Right lung (tissue), 5 donors: Measurements from ENCODE around the gene F10. TPM values are rescaled to one million over a fixed set of nuclear protein-coding genes. Genes with fewer than 3 reads are reported as not detected.

ENCODE experiments used
- DNase-seq, 2 donors: peaks; one replicate each; pipeline ENCODE4 v3.0.0-alpha.2; 2013
- polyA plus RNA-seq, 5 donors: library from polyadenylated mRNA; unstranded; fragments of 120-200 nt; gene quantifications; one replicate each; pipeline versions ENCODE4 v1.2.1 to v1.2.3, GENCODE V29; 2013; ENCODE audit warnings: inconsistent platforms in 1 of 5, low replicate concordance in 1 of 5; ENCODE audit not compliant: insufficient read length in 5 of 5, insufficient read depth in 1 of 5

The F10 gene
- polyA plus RNA-seq, 5 donors, result 13.9 to 20.4 (median 14.5) TPM

DNA sequence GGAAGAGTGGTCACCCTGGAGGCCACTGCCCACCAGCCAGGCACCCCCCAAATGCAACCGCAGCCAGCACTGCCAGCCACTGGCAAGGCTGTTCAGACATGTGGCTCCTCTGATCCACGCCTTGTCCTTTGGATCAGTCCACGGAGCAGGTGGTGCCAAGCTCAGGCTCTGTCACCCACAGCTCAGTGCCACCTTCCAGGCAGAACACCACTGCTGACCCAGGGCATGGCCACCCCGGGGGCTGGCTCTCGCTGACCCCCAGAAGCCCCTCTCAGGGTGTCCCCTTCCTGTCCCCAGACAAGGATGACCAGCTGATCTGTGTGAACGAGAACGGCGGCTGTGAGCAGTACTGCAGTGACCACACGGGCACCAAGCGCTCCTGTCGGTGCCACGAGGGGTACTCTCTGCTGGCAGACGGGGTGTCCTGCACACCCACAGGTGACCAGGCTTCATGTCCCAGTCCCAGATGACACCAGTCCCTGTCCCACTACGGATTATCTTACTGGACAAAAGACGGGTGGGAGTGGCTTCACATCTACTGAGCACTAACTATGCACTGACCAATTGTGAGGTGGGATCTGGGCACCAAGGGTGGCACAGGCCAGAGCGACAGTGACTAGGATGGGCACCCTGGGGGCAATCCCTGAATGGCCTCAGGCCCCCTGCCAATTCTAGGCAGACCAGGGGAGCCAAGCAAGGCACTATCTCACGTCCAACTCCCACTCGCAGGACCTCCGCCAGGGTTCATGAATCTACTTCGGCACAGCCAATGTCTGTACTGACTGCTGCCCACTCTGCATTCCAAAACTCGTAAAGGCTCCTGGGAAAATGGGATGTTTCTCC, 7.0 kb upstream of the F10 start:
- DNase-seq, result no peak

DNA sequence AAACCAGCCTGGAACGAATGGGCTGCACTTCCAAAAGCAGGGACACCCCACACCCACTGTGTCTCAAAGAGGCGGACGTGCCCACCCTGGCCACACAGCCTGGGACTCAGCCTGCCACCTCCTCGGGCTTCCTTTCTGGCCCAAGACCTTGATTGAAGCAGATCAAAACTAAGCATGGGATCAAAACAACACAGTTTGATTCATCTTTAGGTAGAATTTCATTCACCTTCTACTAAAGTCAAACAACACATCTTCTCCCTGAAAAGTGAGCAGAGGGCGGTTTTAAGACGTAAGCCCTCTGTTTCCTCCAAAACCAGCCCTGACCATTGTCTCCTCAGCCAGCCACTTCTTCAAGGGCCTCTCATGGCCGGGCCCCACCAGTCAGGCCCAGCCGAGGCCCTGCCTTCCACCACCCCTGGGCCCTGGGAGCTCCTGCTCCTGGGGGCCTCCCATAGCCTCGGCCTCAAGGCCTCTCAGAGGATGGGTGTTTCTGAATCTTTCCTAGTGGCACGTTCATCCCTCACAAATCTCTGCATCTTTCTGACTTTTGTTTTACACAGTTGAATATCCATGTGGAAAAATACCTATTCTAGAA, 6.3 kb upstream of the F10 start:
- no peak for DNase-seq

DNA sequence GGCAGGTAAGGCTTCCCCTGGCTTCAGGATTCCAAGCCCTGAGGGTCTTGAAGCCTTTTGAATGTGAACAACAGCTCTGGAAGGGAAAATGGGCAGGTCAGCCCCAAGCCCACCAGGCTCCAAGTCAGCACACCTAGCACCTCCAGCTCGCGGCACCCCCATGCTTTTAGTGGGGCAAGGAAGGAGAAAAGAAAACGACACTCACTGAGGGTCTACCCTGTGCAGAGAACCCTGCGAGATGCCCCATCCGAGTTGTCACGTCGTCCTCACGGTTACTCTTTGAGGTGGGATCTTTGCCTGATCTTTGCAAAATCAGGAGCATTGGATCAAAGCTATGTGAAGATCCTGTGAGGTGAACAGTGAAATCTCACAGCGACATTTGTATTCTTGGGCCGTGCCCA, 5.7 kb upstream of the F10 start:
- DNase-seq, result no peak

DNA sequence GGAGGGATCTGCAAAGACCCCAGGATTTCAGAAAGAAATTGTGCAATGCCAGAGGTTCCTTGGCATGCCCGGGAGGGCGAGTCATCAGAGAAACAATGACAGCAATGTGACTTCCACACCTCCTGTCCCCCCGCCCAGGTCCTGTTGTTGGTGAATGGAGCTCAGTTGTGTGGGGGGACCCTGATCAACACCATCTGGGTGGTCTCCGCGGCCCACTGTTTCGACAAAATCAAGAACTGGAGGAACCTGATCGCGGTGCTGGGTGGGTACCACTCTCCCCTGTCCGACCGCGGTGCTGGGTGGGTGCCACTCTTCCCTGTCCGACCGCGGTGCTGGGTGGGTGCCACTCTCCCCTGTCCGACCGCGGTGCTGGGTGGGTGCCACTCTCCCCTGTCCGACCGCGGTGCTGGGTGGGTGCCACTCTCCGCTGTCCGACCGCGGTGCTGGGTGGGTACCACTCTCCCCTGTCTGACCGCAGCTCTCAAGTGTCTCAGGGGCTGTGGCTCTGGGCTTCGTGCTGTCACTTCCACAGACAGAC, 5.2 kb upstream of the F10 start:
- DNase-seq, result no peak

DNA sequence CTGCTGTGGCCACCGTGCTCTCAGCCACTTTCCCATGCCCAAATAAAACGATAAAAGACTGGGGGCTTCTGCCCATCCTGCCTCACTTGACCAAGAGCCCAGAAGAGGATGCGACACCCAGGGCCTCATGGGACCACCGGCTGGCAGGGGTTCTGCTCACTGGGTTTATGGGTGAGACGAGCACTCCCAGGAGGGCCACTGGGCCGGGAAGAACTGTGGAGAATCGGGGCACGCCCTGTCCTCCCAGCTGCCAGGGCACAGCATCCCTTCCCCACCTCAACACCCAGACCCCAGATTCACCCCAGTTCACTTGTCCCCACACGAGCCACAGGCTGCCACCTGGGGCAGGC, 4.7 kb upstream of the F10 start:
- no peak for DNase-seq

DNA sequence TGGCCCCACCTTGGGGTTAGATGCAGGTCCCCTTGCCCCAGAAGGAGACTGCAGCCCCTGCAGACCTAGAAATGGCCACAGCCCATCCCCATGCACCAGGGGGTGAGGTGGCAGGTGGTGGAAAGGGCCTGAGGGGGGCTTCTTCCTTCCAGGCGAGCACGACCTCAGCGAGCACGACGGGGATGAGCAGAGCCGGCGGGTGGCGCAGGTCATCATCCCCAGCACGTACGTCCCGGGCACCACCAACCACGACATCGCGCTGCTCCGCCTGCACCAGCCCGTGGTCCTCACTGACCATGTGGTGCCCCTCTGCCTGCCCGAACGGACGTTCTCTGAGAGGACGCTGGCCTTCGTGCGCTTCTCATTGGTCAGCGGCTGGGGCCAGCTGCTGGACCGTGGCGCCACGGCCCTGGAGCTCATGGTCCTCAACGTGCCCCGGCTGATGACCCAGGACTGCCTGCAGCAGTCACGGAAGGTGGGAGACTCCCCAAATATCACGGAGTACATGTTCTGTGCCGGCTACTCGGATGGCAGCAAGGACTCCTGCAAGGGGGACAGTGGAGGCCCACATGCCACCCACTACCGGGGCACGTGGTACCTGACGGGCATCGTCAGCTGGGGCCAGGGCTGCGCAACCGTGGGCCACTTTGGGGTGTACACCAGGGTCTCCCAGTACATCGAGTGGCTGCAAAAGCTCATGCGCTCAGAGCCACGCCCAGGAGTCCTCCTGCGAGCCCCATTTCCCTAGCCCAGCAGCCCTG, 4.2 kb upstream of the F10 start:
- no peak for DNase-seq

DNA sequence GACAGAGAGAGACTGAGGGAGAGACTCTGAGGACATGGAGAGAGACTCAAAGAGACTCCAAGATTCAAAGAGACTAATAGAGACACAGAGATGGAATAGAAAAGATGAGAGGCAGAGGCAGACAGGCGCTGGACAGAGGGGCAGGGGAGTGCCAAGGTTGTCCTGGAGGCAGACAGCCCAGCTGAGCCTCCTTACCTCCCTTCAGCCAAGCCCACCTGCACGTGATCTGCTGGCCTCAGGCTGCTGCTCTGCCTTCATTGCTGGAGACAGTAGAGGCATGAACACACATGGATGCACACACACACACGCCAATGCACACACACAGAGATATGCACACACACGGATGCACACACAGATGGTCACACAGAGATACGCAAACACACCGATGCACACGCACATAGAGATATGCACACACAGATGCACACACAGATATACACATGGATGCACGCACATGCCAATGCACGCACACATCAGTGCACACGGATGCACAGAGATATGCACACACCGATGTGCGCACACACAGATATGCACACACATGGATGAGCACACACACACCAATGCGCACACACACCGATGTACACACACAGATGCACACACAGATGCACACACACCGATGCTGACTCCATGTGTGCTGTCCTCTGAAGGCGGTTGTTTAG, 3.3 kb upstream of the F10 start:
- no peak for DNase-seq

DNA sequence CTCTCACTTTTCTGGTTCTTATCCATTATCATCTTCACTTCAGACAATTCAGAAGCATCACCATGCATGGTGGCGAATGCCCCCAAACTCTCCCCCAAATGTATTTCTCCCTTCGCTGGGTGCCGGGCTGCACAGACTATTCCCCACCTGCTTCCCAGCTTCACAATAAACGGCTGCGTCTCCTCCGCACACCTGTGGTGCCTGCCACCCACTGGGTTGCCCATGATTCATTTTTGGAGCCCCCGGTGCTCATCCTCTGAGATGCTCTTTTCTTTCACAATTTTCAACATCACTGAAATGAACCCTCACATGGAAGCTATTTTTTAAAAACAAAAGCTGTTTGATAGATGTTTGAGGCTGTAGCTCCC, 2.8 kb upstream of the F10 start:
- no peak for DNase-seq

DNA sequence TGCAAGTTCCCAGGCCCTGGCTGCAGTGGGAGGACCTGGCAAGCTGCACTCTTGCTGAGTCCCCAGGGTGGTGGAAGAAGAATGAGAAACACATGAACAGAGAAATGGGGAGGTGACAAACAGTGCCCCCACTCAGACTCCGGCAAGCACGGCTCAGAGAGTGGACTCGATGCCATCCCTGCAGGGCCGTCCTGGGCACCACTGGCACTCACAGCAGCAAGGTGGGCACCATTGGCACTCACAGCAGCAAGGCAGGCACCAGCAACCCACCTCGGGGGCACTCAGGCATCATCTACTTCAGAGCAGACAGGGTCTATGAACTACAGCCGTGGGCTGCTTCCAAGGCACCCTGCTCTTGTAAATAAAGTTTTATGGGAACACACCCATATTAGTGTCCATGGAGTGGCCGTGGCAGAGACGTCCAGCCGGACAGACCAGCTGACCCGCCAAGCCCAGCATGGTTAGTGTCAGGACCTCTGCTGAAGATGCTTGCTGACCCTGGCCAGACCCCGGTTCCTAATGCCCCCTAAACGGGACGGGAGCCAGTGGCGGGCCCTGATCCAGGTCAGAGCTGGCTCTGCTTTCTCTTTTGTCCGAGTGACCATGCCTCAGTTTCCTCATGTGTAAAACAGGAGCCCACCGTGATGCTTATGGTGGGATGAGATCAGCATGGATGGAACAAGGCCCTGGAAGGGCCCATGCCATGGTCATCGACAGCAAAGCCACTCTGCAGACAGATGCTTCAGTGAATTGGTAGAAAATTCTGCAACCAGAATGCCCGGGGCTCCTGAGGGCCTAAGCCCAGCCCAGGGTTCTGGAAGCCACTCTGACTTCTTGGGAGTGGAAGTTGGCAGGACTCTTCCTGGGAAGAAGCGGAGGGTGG, 2.1 kb upstream of the F10 start:
- no peak for DNase-seq

DNA sequence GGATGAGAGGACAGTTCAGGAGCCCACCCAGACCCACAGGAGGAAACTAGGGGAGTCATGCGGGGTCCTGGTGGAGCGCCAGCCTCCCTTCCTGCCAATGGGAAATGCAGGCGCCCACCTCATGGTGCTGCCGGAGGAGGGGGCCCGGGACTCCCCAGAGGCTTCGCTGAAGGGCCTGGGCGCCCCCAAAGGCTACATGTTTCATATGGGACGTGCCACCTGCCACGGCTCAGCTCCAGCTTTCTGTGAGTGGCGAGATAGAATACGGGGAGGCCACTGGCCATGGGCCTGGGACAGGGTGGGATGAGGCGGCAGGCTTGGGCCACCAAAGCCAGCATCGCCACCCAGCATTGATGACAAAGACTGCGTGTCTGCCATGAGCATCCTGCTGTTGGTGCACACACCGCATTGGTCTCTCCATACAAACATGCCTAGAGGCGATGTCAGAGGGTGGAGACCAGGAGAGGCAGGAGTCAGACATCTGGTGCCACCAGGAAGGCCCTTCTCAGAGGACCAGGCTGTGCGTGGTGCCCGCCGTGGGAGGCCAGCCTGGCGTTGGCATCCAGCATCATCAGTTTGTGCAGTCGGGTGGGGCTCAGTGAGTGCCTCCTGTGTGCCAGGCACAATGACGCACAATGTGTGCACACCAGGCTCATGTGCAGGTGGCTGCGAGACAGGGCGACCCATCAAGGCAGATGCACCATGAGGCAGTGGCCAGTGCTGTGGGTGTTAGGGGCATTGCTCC, 1.2 kb upstream of the F10 start:
- DNase-seq, result no peak

DNA sequence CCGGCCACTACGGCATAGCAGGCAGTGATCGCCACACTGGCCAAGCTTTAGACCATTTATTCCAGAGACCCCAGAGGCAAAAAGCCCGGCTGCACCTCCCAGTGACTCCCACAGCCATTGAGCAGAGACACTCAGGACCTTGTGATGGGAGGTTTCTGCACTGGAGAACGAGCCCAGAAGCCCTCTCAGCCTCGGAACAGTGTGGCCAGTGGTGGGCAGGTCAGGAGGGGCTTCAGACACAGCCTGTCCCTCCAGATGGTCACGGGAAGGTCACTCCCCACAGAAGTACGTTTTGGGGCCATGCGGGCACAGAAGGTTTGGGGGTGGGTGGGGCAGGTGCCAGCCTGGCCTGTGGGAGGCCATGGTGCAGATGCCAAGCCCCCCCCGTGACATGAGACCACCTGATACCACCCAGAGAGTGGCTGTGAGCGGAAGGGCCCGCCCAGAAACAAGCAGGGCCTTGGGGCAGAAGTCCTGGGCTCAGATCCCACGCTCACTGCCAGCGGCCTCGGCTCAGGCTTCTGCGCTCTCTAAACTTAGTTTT, 599 bp upstream of the F10 start:
- DNase-seq, result no peak

DNA sequence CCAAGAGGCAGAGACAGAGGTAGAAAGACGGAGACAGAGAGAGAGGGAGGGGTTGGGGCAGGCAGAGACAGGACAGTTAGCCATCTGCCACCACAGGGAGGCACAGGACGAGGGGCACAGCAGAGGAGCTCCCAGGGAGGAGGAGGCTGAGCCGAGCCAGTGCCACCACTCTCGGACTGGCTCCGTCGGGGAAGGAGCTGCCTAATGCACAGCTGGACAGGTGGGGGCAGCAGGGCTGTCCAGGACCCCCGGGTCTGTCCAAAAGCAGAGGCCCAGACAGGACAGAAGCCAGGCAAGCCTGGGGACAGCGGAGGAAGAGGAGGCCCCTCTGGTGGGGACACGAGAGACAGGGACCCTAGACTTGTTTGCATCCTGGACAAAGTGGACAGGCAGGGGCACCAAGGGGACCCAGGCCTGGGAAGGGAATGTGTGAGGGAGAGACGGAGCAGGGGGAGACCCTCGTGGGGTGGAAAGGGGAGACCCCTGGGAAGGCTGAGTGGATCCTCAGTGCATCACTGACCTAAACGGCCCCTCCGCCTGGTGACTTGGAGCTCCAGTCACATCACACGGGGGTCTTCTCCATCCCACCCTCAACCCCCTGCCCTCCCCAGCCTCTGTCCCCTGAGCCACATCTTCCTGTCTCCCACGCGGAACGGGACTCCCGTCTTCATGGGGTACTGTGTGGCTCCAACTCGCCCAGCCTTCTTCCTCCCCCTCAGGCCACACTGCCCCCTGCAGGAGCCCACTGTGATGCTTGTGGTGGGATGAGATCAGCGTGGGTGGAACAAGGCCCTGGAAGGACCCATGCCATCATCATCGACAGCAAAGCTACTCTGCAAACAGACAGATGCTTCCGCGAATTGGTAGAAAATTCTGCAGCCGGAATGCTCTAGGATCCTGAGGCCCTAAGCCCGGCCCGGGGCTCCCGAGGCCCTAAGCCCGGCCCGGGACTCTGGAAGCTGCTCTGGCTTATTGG, 915 bp downstream of the F10 start:
- no peak for DNase-seq

DNA sequence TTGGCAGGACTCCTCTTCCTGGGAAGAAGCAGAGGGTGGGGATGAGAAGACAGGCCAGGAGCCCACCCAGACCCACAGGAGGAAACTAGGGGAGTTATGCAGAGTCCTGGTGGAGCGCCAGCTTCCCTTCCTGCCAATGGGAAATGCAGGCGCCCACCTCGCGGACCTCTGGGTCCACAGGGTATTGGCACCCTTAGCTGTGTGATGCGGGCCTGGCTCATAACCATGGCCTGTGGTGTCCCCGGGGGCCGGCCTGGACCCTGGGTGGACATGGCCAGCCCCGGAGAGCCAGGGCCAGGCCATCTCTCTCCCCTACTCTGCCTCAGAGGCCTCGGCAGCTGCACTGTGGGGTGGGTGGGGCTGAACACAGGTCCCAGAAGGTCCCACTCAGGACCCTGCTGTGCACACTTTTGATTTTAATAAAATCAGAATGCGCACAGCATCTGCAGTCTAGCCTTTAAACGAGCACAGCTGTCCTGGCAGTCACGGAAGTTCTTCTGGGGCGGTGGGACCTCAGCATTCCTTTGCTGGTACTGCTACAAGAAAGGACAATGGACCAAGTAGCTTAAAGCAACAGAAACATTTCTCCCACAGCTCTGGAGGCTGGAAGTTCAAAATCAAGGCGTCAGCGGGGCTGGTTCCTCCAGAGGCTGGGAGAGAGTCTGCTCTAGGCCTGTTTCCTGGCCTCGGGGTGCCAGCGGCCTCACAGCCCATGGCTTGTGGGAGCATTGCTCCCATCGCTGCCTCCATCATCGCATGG, 1.8 kb downstream of the F10 start:
- no peak for DNase-seq

DNA sequence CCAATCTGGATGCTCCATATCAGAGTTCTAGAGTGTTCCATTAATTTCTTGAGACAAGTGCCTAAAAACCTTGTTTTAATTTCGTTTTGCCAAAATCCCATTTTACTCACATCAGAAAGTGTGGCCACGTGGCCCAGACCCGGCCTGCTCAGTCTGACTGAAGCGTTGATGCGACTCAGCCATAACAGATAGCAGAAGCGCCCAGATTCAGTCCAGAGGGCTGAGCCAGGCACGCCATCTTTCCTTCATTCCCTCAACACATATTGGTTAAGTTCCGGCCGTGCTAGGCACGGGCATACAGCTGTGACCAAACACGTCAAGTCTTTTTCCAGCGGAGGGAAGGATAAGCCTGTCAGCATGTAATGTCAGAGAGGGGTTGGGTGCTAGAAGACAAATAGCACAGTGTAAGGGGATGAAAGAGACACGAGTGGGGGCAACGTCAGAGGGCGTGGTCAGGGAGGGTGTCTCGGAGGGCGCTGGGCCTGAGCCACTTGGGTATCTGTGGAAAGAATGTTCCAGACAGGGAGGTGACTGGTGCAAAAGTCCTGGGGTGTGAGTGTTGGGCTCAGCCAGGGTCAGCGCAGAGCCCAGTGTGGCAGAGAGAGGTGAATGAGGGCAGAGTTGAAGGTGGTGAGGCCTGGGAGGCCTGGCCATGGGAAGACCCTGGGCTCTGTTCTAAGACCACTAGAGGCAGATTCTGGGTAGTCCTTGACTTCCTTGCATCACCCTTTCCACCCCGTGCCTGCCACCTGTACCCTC, 3.1 kb downstream of the F10 start:
- no peak for DNase-seq

DNA sequence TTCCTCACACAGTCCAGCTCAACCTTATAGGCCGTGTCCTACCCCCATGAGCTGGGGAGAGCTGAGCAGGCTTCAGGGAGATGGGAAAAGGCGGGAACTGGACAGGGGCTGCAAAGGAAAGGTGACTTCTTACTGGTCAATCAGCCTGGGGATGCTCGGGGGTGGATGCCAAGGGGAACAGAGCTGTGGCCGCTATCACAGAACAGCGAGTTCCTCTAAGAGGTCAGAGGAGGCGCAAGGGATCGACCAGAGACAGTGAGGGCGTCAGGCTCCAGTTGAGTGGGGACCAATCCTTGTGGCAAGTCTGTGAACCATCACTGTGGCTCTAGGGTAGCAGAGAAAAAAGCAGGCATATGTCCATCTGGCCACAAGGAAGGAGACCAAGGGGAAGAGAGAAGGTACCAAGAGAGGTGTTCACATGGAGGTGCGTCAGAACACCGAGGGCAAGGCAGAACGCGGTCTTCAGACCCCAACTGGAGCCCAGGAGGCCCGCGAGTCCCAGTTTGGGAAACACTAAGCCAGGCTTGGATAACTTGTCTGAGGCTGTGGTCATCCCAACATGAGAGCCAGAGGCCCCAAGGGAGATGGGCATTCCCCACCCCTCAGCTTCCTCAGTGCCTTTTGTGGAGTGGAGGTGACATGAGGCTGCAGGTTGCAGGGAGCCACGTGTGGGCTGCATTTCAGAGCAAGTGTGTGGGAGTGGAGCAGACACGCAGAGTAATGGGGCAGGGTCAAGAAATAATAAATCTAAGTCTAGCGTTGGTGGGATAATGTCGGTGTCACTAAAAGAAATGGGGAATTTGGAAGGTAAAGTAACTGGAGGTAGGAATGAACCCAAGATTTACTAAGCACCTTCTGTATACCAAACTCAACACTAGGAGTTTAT, 3.9 kb downstream of the F10 start:
- no peak for DNase-seq

DNA sequence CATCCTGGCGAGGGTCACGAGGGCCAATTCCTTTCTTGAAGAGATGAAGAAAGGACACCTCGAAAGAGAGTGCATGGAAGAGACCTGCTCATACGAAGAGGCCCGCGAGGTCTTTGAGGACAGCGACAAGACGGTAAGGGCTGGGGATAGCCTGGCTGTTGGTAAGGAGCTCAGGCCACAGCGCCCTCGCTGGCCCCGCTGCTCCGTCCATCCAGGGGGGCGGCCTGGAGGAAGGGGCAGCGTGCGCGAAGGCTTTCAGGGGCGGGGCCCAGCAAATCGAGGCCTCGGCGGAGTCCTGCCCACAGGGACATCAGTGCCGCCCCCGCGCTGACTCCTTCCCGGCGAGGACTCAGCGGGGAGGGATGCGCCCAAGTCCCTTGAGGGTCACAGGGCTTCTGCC, 6.9 kb downstream of the F10 start:
- DNase-seq, result no peak
